ENCODE data around the gene ZNF827.
"Not testable (repeated sequence)": the region's sequence is repeated elsewhere in the genome, so short reads cannot be mapped to it uniquely, and the experiment has no call there.

ZNF827 gene

GRCh38 chr4:145866991-145867390 is 71.6 kb downstream of the ZNF827 start:
- DNase-seq (ENCODE audit: low spot score): no peak

- DNase-seq (ENCODE audit: low spot score): no peak
These were observed 73.2 kb downstream of the ZNF827 start for GRCh38 chr4:145865274-145865941.

- no peak for DNase-seq (ENCODE audit: low spot score)
These were observed 75.4 kb downstream of the ZNF827 start for GRCh38 chr4:145863191-145863590.

- DNase-seq (ENCODE audit: low spot score): no peak
These were observed 77.0 kb downstream of the ZNF827 start for GRCh38 chr4:145861336-145862318.

- DNase-seq (ENCODE audit: low spot score): no peak
These were observed 77.7 kb downstream of the ZNF827 start for GRCh38 chr4:145860897-145861296.

- DNase-seq (ENCODE audit: low spot score): no peak
These were observed 78.2 kb downstream of the ZNF827 start for GRCh38 chr4:145860446-145860845.

GRCh38 chr4:145859926-145860325 is 78.7 kb downstream of the ZNF827 start:
- DNase-seq (ENCODE audit: low spot score): no peak

- no peak for DNase-seq (ENCODE audit: low spot score)
These were observed 79.2 kb downstream of the ZNF827 start for GRCh38 chr4:145859426-145859825.

- no peak for DNase-seq (ENCODE audit: low spot score)
These were observed 86.3 kb downstream of the ZNF827 start for GRCh38 chr4:145852256-145852839.

- DNase-seq (ENCODE audit: low spot score): no peak
These were observed 87.0 kb downstream of the ZNF827 start for GRCh38 chr4:145851511-145852201.

- peak; percentile 68 for DNase-seq (ENCODE audit: low spot score)
These were observed 90.9 kb downstream of the ZNF827 start for GRCh38 chr4:145847764-145848163.

GRCh38 chr4:145845118-145845517 is 93.5 kb downstream of the ZNF827 start:
- DNase-seq (ENCODE audit: low spot score): no peak

- DNase-seq (ENCODE audit: low spot score): no peak
These were observed 95.0 kb downstream of the ZNF827 start for GRCh38 chr4:145843639-145844038.

- DNase-seq (ENCODE audit: low spot score): no peak
These were observed 95.5 kb downstream of the ZNF827 start for GRCh38 chr4:145843148-145843547.

- DNase-seq (ENCODE audit: low spot score): no peak
These were observed 96.3 kb downstream of the ZNF827 start for GRCh38 chr4:145842224-145842887.

GRCh38 chr4:145840801-145841200 is 97.8 kb downstream of the ZNF827 start:
- no peak for DNase-seq (ENCODE audit: low spot score)

- DNase-seq (ENCODE audit: low spot score): peak; percentile 75
These were observed 98.4 kb downstream of the ZNF827 start for GRCh38 chr4:145840162-145840768.

GRCh38 chr4:145839151-145839550 is 99.5 kb downstream of the ZNF827 start:
- DNase-seq (ENCODE audit: low spot score): peak; percentile 69

GRCh38 chr4:145832384-145832783 is 106.2 kb downstream of the ZNF827 start:
- DNase-seq (ENCODE audit: low spot score): not testable (repeated sequence)

- no peak for DNase-seq (ENCODE audit: low spot score)
These were observed 107.9 kb downstream of the ZNF827 start for GRCh38 chr4:145830699-145831098.

Measured in Ammon's horn (tissue), 1 donor.